K562 (cell line): ENCODE measurements around the gene BLID. TPM values are rescaled to one million over a fixed set of nuclear protein-coding genes. Genes with fewer than 3 reads are reported as not detected.

Experiments
- ATAC-seq: fragments of 200-7000 bp; cut with Tn5 transposase; 3 replicates; pipeline ENCODE4 v1.9.1; 2020; ENCODE audit warnings: moderate library complexity
- BruUV-seq: library from RNA; stranded (reverse); fragments of 400-500 nt; replicated peaks from 2 replicates; lab custom pipeline; 2021; lab: Mats Ljungman, UMichigan
- CTCF ChIA-PET: fragments of 300-600 bp; formaldehyde crosslinking; extraction: SDS; loops from one replicate; lab custom pipeline; 2021; ENCODE audit warnings: low intra/inter-chr PET ratio; lab: Yijun Ruan, JAX
- POLR2A ChIA-PET: fragments of 300-600, 350-650 bp; sonication (Branson Sonifier 250); formaldehyde crosslinking; extraction: SDS; loops from one replicate; lab custom pipeline; 2021; ENCODE audit warnings: antibody characterized with exemption, inconsistent platforms; lab: Yijun Ruan, JAX
- DNase-seq, 4 experiments: peaks; one replicate each; pipeline versions ENCODE4 v3.0.0 to v3.0.0-alpha.2; 2011 to 2018; ENCODE audit warnings: low spot score in 3 of 4, mixed read lengths in 3 of 4; ENCODE audit errors: extremely low read depth in 1 of 4
- FAIRE-seq: peaks from 2 replicates; lab custom pipeline; 2011; peaks lifted over from hg19 to GRCh38; lab: Jason Lieb, UNC
- H2AFZ ChIP-seq: 2 replicates; pipeline ENCODE4 v1.6.0; 2011; ENCODE audit warnings: low read depth, low read length, control low read depth, inconsistent platforms
- H3K27ac ChIP-seq: fragments of 200-600 bp; 3 replicates; pipeline ENCODE4 v1.8.0; 2011; ENCODE audit warnings: low read depth, mild to moderate bottlenecking, control low read depth, inconsistent platforms, low read length, moderate library complexity, mixed read lengths; ENCODE audit errors: extremely low read depth
- H3K27me3 ChIP-seq, 2 experiments: fragments of 300-600 bp in 1 of 2; 2 replicates in 1 of 2; 3 replicates in 1 of 2; pipeline versions ENCODE4 v1.6.0 to v1.8.0; 2011; ENCODE audit warnings: inconsistent platforms in 2 of 2, low read length in 2 of 2, mild to moderate bottlenecking in 1 of 2, mixed read lengths in 1 of 2, moderate library complexity in 1 of 2; ENCODE audit not compliant: control insufficient read depth in 2 of 2, insufficient read depth in 2 of 2
- H3K36me3 ChIP-seq: fragments of 300-600 bp; 3 replicates; pipeline ENCODE4 v1.8.0; 2011; ENCODE audit warnings: mild to moderate bottlenecking, low read length, inconsistent platforms; ENCODE audit not compliant: control insufficient read depth, insufficient read depth
- H3K4me1 ChIP-seq, 2 experiments: fragments of 200-600 bp in 1 of 2; replicated peaks in 1 of 2; 2 replicates in 1 of 2; 3 replicates in 1 of 2; pipeline versions ENCODE4 v1.5.1 to v1.8.0; 2011; ENCODE audit warnings: inconsistent platforms in 2 of 2, low read length in 2 of 2, mild to moderate bottlenecking in 1 of 2, mixed read lengths in 1 of 2, moderate library complexity in 1 of 2; ENCODE audit not compliant: control insufficient read depth in 2 of 2, insufficient read depth in 2 of 2
- H3K4me2 ChIP-seq: 2 replicates; pipeline ENCODE4 v1.6.1; 2011; ENCODE audit warnings: low read length, control low read depth, inconsistent platforms, mixed read lengths; ENCODE audit not compliant: insufficient read depth
- H3K4me3 ChIP-seq: fragments of 200-600 bp; sonication (generic), shearing (Covaris generic); 2 replicates; pipeline ENCODE4 v1.5.1; 2016; ENCODE audit warnings: control low read depth, inconsistent platforms
- H3K79me2 ChIP-seq: fragments of 200-600 bp; 3 replicates; pipeline ENCODE4 v1.8.0; 2011; ENCODE audit warnings: low read length, inconsistent platforms; ENCODE audit not compliant: control insufficient read depth, insufficient read depth
- H3K9ac ChIP-seq, 2 experiments: 2 replicates each; pipeline versions ENCODE4 v1.6.0 to v1.6.1; 2011; ENCODE audit warnings: low read depth in 2 of 2, low read length in 2 of 2, control low read depth in 1 of 2, inconsistent platforms in 1 of 2, mild to moderate bottlenecking in 1 of 2, mixed read lengths in 1 of 2; ENCODE audit not compliant: insufficient read depth in 1 of 2
- H3K9me1 ChIP-seq: one replicate; pipeline ENCODE4 v1.6.0; 2011; ENCODE audit warnings: inconsistent platforms, mild to moderate bottlenecking, low read length, moderate library complexity; ENCODE audit not compliant: control insufficient read depth, insufficient read depth
- H3K9me3 ChIP-seq: replicated peaks from 2 replicates; pipeline ENCODE4 v1.5.1; 2011; ENCODE audit warnings: low read depth, low read length, inconsistent platforms; ENCODE audit not compliant: control insufficient read depth, insufficient read depth
- H4K20me1 ChIP-seq: replicated peaks from 2 replicates; pipeline ENCODE4 v1.6.1; 2011; ENCODE audit warnings: low read length, inconsistent platforms, mixed read lengths; ENCODE audit not compliant: control insufficient read depth, insufficient read depth
- ADNP ChIP-seq: fragments of 200-800 bp; sonication (Bioruptor generic); IDR thresholded peaks from 2 replicates; pipeline ENCODE4 v1.6.1; 2016; ENCODE audit warnings: missing genetic modification characterization, missing compliant biosample characterization
- ATF7 ChIP-seq: fragments of 450-650 bp; IDR thresholded peaks from 2 replicates; pipeline ENCODE4 v1.7.1; 2014; ENCODE audit warnings: mild to moderate bottlenecking, moderate library complexity
- DPF2 ChIP-seq: fragments of 450-650 bp; IDR thresholded peaks from 2 replicates; pipeline ENCODE4 v1.6.1; 2016
- FOXP1 ChIP-seq: sonication (generic); formaldehyde crosslinking; IDR thresholded peaks from 2 replicates; pipeline ENCODE4 v1.8.0; 2022; ENCODE audit warnings: mild to moderate bottlenecking, missing genetic modification reagents
- HNRNPUL1 ChIP-seq: fragments of 200-400 bp; formaldehyde crosslinking; IDR thresholded peaks from 2 replicates; pipeline ENCODE4 v1.6.1; 2017; ENCODE audit warnings: low read length
- NCOR1 ChIP-seq: fragments of 450-650 bp; IDR thresholded peaks from 2 replicates; pipeline ENCODE4 v1.6.1; 2016; ENCODE audit warnings: mild to moderate bottlenecking, moderate library complexity
- PCBP1 ChIP-seq: fragments of 200-400 bp; formaldehyde crosslinking; IDR thresholded peaks from 2 replicates; pipeline ENCODE4 v1.6.1; 2018; ENCODE audit warnings: mild to moderate bottlenecking, low read depth, low read length; ENCODE audit not compliant: poor library complexity, severe bottlenecking
- PTRF ChIP-seq: fragments of 450-650 bp; IDR thresholded peaks from 2 replicates; pipeline ENCODE4 v1.6.1; 2016; ENCODE audit warnings: mild to moderate bottlenecking, missing genetic modification characterization, missing compliant biosample characterization
- SETDB1 ChIP-seq: IDR thresholded peaks from one replicate; pipeline ENCODE4 v1.6.1; 2012; ENCODE audit warnings: low read length, control low read depth, inconsistent platforms
- SIN3B ChIP-seq: fragments of 450-650 bp; IDR thresholded peaks from 2 replicates; pipeline ENCODE4 v1.6.1; 2017; ENCODE audit warnings: low read depth, mild to moderate bottlenecking, moderate library complexity
- ZFP1 ChIP-seq: fragments of 450-650 bp; formaldehyde crosslinking; IDR thresholded peaks from 2 replicates; pipeline ENCODE4 v1.4.0; 2020; ENCODE audit warnings: mild to moderate bottlenecking, mixed read lengths
- ZFP36 ChIP-seq: fragments of 150-350 bp; IDR thresholded peaks from 2 replicates; pipeline ENCODE4 v1.6.1; 2018; ENCODE audit warnings: low read length, low read depth; ENCODE audit not compliant: partially characterized antibody
- WGBS: fragments of 100-300 bp; shearing (Covaris generic); methylation state at CpG from one replicate; pipeline ENCODE4 v1.1.6; 2016; ENCODE audit warnings: low coverage, mixed read lengths; ENCODE audit not compliant: insufficient coverage; ENCODE audit errors: missing lambda C conversion rate; 5-methylcytosine and 5-hydroxymethylcytosine counted together
- in situ Hi-C: fragments of 300-500 bp; cut with MboI; formaldehyde crosslinking; loops from 4 replicates; pipeline ENCODE4 v1.15.0; 2018; ENCODE audit warnings: inconsistent platforms, mixed read lengths
- intact Hi-C: fragments of 100-400 bp; cut with micrococcal nuclease; formaldehyde crosslinking; loops from 2 replicates; pipeline ENCODE4 v1.14.2; 2022
- polyA plus RNA-seq, 8 experiments: library from polyadenylated mRNA; depleted of rRNA in 4 of 8; stranded (reverse) in 5 of 8; unstranded in 3 of 8; fragments of >200 nt; fragmentation: Nextera tagmentation in 2 of 8; fragmentation: Illumina TruSeq in 1 of 8; extraction: Ambion mirVana in 2 of 8; extraction: Trizol in 1 of 8; gene quantifications; 2 replicates each; pipeline versions ENCODE4 v1.2.1 to v1.2.3, GENCODE V29; 2011 to 2014; ENCODE audit warnings: inconsistent platforms in 1 of 8, missing spikeins in 1 of 8
- total RNA-seq, 7 experiments: library from RNA; depleted of rRNA in 6 of 7; stranded (reverse); fragments of >200 nt in 6 of 7; fragmentation: Illumina TruSeq in 2 of 7; extraction: Trizol in 2 of 7; gene quantifications; 2 replicates each; pipeline versions ENCODE4 v1.2.1 to v1.2.3, GENCODE V29; 2011 to 2021; ENCODE audit warnings: low replicate concordance in 1 of 7
- TF ChIP-seq, protein P1 (sequence below): sonication (generic); formaldehyde crosslinking; IDR thresholded peaks from 2 replicates; pipeline ENCODE4 v1.8.1; 2023; ENCODE audit warnings: mild to moderate bottlenecking, missing genetic modification reagents
- TF ChIP-seq, protein P2 (sequence below): fragments of 450-650 bp; formaldehyde crosslinking; IDR thresholded peaks from 2 replicates; pipeline ENCODE4 v1.4.0; 2020; ENCODE audit warnings: mild to moderate bottlenecking, moderate library complexity
- TF ChIP-seq, protein P3 (sequence below): fragments of 250-450 bp; sonication (Bioruptor Pico); IDR thresholded peaks from 2 replicates; pipeline ENCODE4 v1.8.0; 2022; ENCODE audit warnings: inconsistent platforms

Gene BLID
- total and polyA plus RNA-seq, 9 of the 15 experiments (the other 6 are each of a cell fraction or from before 2014, with no cell fraction given) = not detected

DNA sequence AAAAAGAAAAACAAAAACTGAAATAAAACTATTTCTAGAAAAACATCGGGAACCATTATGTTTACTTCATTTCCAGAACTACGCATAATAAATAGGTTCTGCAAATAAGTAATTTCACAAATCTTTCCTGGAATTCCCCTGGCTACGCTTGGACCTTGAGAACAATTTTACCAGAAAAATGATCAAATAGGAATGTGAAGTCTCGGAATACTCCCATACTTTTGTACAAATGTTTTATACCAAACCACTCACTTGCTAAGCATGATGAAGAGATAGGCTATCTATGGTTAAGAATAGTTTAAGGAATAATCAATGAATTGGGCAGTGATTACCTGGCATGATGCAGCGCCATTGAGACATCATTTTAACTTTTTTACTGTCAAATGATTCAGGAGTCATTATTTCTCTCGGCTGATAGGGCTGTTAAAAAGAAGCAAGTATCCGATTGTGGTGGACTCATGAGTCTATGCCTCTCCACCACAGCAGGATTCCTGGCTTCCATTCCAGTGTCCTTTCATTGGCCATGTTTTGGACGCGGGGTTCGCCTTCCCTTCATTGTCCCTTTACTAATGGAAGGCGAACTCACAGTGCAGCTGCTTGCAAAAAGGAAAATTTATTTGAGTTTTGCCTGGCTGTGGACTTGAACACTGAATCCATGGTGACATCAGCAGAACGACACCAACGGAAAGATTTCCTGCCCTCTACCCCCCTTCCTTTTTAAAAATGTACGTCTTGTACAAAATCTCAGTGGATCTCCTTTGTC, 39.9 kb upstream of the BLID start:
- no peak for FAIRE-seq
- ATAC-seq = no peak
- H3K4me2 ChIP-seq = no peak overlapping the region
- H3K4me1 ChIP-seq = no peaks in the 10 kb centered on the region
- intact Hi-C loops (no loop called here), in situ Hi-C loops (no loop called here)
- no TSS peak for BruUV-seq
- H3K9ac ChIP-seq = no peak overlapping the region
- CTCF ChIA-PET = no interaction called here
- H3K9me1 ChIP-seq = no peaks in the 10 kb centered on the region
- 3% methylated on average over 14 of the region's 14 CpGs for WGBS
- no peaks in the 10 kb centered on the region for H3K36me3 ChIP-seq
- no peak overlapping the region for H3K4me3 ChIP-seq
- POLR2A ChIA-PET = no interaction called here
- H3K27ac ChIP-seq = no peak overlapping the region
- TF ChIP-seq FOXP1 (CRISPR knock-in tag) (no peak), DPF2 (no peak), HNRNPUL1 (no peak), ZFP36 (no peak), ADNP (no peak), ATF7 (no peak), PTRF (tag) (no peak), SETDB1 (no peak), SIN3B (no peak), NCOR1 (no peak), PCBP1 (no peak), ZFP1 (no peak)
- TF ChIP-seq, protein P1, sequence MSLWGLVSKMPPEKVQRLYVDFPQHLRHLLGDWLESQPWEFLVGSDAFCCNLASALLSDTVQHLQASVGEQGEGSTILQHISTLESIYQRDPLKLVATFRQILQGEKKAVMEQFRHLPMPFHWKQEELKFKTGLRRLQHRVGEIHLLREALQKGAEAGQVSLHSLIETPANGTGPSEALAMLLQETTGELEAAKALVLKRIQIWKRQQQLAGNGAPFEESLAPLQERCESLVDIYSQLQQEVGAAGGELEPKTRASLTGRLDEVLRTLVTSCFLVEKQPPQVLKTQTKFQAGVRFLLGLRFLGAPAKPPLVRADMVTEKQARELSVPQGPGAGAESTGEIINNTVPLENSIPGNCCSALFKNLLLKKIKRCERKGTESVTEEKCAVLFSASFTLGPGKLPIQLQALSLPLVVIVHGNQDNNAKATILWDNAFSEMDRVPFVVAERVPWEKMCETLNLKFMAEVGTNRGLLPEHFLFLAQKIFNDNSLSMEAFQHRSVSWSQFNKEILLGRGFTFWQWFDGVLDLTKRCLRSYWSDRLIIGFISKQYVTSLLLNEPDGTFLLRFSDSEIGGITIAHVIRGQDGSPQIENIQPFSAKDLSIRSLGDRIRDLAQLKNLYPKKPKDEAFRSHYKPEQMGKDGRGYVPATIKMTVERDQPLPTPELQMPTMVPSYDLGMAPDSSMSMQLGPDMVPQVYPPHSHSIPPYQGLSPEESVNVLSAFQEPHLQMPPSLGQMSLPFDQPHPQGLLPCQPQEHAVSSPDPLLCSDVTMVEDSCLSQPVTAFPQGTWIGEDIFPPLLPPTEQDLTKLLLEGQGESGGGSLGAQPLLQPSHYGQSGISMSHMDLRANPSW (CRISPR knock-in tag) = no peak
- TF ChIP-seq, protein P2, sequence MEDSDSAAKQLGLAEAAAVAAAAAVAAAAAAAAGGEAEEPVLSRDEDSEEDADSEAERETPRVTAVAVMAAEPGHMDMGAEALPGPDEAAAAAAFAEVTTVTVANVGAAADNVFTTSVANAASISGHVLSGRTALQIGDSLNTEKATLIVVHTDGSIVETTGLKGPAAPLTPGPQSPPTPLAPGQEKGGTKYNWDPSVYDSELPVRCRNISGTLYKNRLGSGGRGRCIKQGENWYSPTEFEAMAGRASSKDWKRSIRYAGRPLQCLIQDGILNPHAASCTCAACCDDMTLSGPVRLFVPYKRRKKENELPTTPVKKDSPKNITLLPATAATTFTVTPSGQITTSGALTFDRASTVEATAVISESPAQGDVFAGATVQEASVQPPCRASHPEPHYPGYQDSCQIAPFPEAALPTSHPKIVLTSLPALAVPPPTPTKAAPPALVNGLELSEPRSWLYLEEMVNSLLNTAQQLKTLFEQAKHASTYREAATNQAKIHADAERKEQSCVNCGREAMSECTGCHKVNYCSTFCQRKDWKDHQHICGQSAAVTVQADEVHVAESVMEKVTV (CRISPR knock-in tag) = no peak
- TF ChIP-seq, protein P3, sequence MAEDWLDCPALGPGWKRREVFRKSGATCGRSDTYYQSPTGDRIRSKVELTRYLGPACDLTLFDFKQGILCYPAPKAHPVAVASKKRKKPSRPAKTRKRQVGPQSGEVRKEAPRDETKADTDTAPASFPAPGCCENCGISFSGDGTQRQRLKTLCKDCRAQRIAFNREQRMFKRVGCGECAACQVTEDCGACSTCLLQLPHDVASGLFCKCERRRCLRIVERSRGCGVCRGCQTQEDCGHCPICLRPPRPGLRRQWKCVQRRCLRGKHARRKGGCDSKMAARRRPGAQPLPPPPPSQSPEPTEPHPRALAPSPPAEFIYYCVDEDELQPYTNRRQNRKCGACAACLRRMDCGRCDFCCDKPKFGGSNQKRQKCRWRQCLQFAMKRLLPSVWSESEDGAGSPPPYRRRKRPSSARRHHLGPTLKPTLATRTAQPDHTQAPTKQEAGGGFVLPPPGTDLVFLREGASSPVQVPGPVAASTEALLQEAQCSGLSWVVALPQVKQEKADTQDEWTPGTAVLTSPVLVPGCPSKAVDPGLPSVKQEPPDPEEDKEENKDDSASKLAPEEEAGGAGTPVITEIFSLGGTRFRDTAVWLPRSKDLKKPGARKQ = no peak
- no peaks in the 10 kb centered on the region for H3K9me3 ChIP-seq
- DNase-seq = no peak
- H2AFZ ChIP-seq = no peak overlapping the region
- H3K27me3 ChIP-seq = no peaks in the 10 kb centered on the region
- H4K20me1 ChIP-seq = no peaks in the 10 kb centered on the region
- no peaks in the 10 kb centered on the region for H3K79me2 ChIP-seq
